ENCODE results near the gene PEPD.

Gene PEPD

GRCh38 chr19:33456076-33456844, 65.3 kb downstream of the PEPD start:
- no peak for DNase-seq

DNA sequence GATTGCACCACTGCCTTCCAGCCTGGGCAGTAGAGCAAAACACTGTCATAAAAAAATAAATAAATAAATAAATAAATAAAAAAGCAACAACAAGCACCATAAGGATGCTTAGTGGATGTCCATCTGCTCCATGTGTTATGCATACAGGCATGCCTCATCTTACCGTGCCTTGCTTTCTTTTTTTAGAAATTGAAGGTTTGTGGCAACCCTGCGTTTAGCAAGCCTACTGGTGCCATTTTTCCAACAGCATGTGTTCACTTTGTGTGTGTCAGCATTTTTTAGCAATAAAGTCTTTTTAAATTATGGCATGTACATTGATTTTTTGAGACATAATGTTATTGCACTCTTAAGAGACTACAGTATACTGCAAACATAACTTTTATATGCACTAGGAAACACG, 68.3 kb downstream of the PEPD start:
- no peak for DNase-seq

GRCh38 chr19:33450689-33451088, 70.9 kb downstream of the PEPD start:
- no peak for DNase-seq

DNA sequence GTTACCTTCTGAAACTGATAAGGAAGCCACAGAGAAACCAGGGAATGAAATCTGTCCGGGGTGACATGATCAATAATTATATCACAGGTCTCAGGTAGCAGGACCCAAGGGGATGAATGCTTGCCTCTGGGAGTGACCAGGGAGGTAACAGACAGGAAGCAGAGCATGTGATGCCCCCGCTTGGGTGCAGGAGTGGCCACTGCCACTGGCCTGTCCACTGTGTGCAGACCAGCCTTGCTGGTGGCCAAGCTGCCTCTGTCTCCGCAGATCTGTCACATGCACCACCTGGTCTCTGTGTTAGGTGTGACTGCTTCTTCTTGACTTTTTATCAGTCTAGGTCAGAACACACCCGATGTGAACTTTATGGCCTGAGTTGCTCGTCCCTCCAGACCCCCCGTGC, 71.8 kb downstream of the PEPD start:
- no peak for DNase-seq

GRCh38 chr19:33448159-33448516, 73.5 kb downstream of the PEPD start:
- no peak for DNase-seq

GRCh38 chr19:33447336-33448158, 74.0 kb downstream of the PEPD start:
- DNase-seq, result no peak

DNA sequence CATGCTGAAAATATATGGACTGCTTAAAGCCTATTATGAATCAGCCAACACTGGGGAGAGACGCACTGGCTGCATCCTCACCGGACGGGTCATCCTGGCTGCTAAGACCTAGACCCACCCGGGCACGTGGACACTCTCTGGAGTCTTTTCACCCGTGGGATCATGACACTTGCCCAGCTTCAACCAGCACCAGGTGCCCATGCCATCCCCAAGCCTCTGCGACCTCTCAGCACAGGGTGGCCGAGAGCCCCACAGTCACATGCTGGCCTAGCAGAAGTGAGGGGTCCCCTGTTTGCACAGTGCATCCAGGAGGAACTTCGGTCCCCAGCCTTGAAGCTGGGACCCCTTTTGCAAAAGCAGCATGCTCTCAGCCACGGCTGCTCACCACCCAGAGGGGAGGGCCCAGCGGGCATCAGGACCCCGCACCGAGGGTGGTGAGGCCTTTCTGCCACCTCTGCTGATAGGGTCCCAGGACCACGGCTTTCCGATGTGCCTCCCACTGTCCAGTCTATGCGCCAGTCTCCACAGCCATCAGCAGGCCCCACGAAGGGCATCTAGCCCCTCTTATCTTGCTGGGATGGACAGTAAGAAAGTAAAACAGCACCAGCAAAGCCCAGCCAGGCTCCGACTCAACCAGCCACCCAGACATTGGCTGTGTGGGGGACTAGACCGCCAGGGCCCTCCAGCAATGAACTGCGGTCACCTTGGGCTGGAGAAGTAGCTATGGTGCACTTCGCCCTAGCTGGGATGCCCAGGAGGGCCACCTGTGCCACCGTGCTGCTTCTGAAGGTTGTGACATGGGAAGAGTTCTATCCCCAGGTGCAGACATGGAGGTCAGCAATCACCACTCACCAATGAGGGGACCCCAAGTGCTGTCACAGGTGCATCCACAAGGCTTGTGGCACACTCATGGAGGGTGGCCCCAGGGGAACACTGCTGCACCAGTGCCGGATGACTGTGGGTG, 75.0 kb downstream of the PEPD start:
- no peak for DNase-seq

GRCh38 chr19:33445442-33446329, 75.9 kb downstream of the PEPD start:
- no peak for DNase-seq

DNA sequence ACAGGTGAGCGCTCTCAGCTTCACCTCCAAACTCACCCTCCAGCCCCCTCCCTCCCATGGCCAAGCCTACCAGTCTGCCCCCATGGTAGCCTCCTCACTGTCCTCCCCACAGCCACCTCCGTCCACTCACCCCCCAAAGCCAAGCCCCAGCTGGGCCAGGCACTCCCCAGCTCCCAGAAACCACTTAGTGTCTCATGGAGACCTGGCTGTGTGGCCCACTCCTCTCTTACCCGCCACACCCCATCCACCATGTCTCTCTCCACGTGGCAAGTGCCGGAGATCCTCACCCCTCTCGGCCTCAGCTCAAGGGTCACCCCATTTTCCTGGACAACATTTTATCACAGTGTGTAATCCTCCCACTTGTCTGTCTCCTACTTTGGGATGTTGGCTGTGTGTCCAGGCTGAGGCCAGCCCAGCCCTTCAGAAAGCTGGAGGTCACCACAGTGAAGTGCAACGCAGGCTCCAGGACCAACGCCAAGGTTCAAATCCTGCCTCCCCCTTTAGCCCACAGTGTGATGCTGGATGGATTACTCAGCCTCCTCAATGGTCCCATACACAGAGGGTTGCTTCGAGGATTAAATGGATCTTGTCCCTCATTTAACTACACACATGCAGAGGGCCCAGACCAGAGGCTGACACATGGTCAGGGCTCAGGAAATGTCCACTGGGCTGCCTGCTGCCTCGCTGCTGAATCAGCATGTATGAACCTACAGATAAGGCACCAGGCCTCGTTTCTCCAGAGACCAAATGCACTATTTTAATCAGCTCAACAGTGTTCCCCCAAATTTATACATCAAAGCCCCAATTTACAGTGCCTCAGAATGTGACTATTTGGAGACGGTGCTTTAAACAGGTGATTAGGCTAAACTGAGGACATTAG, 76.8 kb downstream of the PEPD start:
- DNase-seq, result no peak

DNA sequence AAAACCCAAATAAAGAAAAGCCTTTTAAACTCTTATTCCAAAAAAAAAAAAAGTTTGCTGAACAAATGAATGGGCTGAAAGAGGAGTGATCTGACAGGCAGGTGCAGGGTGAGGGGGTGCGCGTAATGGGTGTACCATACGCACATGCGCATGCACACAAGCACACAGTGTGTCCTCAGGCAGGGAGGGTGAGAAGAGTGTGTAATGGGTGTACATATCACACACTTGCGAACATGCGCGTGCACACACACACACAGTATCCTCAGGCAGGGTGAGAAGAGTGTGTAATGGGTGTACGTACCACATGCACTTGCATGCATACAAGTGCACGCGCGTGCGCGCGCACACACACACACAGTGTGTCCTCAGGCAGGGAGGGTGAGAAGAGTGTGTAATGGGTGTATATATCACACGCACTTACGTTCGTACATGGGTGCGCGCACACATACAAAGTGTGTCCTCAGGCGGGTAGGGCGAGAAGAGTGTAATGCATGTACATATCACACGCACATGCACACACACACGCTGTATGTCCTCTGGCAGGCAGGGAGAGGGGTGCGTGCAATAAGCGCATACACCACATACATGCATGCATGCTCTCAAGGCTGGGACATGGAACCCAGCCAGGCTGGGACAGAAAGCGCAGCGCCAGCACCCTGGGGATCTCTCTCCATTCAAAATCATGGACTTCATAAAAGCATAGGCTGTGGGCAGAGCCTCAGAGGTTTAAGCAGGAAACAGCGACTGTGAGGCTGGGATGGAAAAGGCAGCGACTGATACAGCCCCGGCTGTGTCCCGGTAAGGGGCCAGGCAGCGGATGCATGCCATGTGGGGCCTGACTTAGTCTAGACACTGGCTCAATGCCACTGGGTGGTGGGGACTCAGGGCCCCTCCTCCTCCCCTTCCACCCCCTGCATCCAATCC, 77.7 kb downstream of the PEPD start:
- no peak for DNase-seq

- no peak for DNase-seq
Measured at GRCh38 chr19:33442706-33443105, 78.9 kb downstream of the PEPD start.

GRCh38 chr19:33441828-33442227, 79.8 kb downstream of the PEPD start:
- no peak for DNase-seq

DNA sequence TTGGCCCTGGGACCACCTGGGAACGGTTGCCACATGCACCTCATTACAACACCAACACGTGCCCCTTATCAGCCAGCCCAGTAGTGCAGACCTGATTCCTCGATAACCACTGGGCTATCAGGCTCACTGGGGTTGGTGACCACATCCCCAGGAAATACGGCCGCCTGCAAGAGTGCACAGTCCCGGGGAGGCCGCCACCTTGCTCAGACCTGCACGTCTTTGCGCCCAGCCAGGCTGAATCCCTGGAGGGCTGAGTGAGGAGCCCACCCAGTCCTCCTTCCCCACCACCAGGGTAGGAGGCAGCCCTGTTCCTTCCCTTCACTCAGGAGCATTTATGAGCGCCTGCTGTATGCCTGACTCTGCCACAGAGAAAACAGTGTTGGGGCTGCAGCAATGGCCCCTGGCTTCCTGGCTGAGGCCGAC, 80.3 kb downstream of the PEPD start:
- no peak for DNase-seq

GRCh38 chr19:33440682-33441081, 80.9 kb downstream of the PEPD start:
- DNase-seq, result no peak

GRCh38 chr19:33440241-33440640, 81.3 kb downstream of the PEPD start:
- DNase-seq, result no peak

- DNase-seq, result no peak
Measured at GRCh38 chr19:33438987-33439781, 82.4 kb downstream of the PEPD start.

DNA sequence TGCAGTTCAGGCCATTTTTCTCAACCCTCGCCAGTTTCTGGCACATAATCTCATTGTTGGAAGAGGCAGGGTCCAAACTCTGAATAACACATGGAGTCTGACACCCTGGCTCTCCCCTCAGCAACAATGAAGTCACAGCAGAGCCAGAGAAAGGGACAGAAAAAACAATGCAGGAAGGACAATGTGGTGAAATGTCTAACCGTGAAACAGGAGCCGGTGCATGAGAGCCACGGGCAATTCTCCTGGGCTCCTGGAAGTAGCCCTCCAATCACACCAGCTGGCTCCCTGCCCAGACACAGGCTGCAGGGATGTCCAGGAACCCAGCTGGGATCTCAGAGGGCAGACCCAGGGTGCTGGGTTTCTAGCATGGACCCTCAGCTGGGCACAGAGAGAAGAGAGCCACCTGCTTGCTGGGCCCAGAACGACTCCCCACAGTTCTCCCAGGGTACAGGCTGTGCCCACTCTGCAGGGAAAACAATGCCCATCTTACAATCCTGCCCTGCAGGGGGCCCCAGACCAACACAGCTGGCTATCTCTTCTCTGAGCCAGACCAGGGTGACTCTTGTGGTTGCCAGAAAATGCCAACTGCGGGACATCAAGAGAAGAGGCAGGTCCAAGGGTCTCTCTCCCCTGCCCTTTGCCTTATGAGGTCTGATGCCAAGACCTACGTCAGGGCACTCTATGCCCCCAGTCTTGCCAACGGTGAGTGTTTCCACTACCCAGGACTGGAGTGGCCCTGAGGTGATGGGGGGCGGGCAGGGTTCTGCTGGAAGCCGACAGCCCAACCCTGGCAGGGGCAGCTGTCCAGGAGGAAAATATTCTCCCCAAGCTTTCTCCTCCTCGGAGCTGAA, 83.5 kb downstream of the PEPD start:
- no peak for DNase-seq

DNA sequence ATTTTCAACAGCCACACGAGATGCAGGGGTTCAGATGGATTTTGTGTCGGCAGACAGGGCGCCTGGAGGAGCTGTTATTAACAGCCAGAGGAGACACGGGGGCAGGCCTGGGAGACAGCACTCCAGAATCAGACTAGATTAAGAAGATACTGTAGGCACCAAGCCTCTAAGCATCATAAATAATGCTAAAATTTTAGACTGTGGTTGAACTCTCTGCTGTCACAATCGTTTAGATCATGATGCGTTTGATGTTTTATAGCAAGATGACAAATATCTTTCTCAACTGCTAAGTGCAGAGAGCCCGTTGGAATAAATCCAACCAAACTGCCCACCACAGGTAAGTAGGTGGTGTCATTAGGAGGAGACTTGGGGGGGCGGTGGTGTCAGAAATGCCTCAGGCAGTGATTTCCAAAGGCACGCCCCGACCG, 84.2 kb downstream of the PEPD start:
- no peak for DNase-seq

All from activated CD4-positive, alpha-beta T cell treated with anti-CD3 and anti-CD28 coated beads for 4 hours (primary cell).